DND-41 (cell line): Measurements from ENCODE around the gene SRRM5.

ENCODE experiments used
- EZH2 ChIP-seq: IDR thresholded peaks from 3 replicates; pipeline ENCODE4 v1.6.1; 2012; ENCODE audit warnings: borderline replicate concordance, low read depth, mild to moderate bottlenecking, moderate library complexity, low read length, inconsistent platforms; ENCODE audit not compliant: severe bottlenecking
- TF ChIP-seq, protein P1 (sequence below): IDR thresholded peaks from 2 replicates; pipeline ENCODE4 v1.5.1; 2012; ENCODE audit warnings: borderline replicate concordance, low read length, moderate library complexity, mild to moderate bottlenecking; ENCODE audit not compliant: poor library complexity, severe bottlenecking; ENCODE audit errors: extremely low read depth

DNA sequence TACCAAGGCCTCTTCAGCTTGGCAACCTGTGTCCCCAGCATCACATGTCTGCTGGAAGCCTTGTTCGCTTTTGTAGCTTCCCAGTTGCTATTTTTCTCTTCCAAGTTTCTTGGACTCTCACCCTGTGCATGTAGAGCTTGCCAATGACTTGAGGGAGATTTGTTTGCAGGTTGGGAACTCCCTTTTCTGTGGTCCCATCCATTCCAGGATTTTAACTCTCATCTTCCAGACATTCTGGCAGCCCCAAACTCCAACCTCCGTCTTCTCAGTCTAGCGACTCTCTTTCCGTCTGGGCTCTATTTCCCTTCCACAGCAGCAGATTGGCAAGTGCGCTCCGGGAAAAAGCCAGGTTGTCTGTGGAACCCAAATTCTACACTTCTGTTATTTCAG, 49.1 kb downstream of the SRRM5 start:
- TF ChIP-seq, protein P1, sequence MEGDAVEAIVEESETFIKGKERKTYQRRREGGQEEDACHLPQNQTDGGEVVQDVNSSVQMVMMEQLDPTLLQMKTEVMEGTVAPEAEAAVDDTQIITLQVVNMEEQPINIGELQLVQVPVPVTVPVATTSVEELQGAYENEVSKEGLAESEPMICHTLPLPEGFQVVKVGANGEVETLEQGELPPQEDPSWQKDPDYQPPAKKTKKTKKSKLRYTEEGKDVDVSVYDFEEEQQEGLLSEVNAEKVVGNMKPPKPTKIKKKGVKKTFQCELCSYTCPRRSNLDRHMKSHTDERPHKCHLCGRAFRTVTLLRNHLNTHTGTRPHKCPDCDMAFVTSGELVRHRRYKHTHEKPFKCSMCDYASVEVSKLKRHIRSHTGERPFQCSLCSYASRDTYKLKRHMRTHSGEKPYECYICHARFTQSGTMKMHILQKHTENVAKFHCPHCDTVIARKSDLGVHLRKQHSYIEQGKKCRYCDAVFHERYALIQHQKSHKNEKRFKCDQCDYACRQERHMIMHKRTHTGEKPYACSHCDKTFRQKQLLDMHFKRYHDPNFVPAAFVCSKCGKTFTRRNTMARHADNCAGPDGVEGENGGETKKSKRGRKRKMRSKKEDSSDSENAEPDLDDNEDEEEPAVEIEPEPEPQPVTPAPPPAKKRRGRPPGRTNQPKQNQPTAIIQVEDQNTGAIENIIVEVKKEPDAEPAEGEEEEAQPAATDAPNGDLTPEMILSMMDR: no peak
- no peak for TF ChIP-seq EZH2
